HuH-7.5 (cell line): ENCODE data around the gene PRCD.
A peak's percentile ranks its signal among the peaks of the same experiment; 100 is the strongest.

ENCODE experiments used
- DNase-seq: peaks from one replicate; pipeline ENCODE4 v3.0.0; 2011; ENCODE audit warnings: low spot score

PRCD gene, protein sequence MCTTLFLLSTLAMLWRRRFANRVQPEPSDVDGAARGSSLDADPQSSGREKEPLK

DNA sequence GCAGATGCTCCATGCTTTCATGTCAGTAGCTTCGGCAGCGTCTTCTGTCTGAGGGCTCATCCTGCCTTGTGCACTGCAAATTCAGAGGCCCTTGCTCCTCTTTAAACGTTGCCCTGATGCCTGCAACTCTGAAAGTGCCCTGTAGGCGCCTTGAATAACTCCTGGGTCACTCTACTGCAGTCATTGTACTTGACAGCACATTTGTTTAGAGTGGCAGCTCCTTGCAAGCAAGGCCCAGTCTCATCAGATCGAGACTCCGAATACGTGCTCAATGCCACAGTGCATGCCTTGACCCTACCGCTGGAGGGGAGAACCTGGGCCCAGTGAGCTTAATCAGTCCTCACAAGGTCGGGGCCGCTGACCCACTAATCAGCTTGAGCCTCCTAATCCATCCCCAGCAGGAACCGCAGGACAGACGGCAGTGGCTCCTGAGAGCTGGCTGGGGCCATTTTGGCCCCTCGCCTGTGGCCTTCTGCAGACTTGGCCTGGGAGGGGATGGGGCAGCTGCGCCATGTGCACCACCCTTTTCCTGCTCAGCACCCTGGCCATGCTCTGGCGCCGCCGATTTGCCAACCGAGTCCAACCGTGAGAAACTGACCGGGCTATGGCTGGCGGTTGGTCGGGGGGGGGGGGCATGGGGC is at the start of gene PRCD:
TSS of gene PRCD (plus strand) at position 414 of the 641 bp plus-strand sequence. CDS start at position 512, 98 bp downstream.
- no peak for DNase-seq

DNA sequence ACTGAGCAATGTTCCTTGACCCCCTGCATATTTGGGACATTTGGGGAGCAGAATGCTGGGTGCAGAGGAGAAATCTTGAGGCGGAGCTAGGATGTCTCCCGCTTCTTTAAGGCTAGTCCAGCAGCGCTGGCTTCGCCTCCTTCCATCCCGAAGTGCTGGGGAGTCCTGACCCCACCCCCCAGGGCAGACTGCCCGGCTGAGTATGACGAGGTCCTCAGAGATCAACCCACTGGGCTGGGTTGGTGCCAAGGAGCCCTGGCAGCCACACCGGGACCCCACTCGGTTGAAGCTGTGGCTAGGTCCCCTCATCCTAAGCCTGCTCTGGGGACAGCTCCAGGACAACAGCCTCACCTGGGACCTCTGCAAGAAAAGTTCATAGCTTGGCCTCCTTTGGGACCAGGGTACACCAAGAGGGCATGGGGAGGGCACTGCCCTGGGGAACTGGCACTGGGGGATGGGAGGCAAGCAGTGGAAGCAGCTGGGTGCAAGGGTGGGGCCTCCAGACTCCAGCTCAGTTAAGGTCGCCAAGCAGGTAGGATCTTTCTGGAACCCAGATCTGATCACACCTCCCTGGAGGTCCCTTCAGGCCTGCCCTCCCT is 49.6 kb upstream of the PRCD start:
- DNase-seq: no peak

DNA sequence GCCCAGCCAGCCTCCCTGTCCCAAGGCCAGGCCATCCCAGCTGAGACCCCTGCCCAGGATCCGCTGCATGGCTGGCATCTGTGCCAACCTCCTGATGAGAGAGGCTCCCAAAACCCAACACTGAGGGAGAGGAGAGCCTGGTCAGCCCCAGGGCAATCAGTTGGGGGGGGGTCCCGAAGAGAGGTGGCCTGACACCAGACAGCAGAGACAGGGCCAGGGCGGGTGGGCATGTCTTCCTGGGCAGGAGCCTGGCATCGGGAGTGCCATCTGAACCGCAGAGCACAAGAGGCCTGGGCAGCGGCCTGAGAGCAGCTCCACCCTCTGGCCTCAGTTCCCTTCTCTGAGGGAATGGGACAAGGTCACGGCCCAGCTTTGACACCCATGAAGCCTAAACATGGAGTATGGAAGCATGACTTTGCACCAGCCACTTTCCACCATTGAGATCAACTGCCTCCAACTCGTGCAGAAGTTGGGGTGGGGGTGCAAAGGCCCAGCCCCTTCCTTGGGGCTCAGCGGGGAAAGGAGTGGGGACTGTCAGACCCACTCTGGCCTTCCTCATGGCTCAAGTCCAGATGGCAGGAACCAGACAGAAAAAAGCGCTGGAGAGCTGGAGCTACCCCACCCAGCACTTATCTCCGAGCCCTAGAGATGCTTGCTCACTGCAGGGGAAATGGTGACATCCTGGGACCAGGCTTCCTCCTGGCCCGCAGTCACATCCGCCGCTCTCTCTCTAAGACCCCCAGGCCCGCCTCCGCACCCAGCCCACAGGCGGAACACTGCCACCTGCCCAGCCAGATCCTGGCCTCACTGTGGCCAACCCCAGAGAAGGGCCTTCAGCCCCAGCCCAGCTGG is 48.3 kb upstream of the PRCD start:
- DNase-seq: no peak

DNA sequence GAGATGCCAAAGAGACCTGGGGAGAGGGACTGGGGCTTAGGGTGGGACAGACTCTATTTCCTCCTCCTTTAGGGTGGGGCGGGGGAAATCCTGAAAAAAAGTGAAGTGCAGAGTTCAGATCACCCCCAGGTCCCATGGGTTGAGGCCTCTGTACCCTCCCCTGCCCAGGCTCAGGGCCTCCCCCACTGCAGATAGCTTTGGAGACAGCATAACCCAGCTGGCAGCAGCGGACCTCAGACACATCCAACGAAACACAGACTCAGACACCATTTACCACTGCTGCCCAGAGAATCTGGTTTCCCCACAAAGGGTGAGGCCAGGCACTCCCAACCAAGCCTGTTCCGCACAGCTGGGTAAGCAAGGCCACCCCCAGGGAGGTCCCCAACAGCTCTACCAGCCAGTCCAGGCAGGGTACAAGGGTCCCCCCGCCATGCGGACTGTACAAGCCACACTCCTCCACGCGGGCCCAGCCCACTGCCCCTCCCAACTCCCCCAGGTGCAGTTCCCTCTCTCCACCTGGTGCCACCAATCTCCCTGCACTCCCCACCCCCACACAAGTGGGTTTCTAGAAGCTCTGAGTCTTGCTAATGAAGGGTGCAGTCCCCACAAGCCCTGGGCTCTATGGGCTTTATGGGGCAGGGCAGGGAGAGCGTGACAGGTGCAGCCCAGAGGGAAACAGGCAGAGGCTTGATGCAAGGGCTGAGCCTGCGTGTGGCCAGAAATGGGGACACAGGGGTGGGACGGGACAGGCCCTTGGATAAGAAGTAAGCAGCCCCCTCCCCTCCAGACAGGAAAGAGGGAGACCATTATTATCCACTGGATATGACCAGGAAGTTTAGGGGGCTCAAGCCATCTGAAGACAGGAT is 47.5 kb upstream of the PRCD start:
- no peak for DNase-seq

DNA sequence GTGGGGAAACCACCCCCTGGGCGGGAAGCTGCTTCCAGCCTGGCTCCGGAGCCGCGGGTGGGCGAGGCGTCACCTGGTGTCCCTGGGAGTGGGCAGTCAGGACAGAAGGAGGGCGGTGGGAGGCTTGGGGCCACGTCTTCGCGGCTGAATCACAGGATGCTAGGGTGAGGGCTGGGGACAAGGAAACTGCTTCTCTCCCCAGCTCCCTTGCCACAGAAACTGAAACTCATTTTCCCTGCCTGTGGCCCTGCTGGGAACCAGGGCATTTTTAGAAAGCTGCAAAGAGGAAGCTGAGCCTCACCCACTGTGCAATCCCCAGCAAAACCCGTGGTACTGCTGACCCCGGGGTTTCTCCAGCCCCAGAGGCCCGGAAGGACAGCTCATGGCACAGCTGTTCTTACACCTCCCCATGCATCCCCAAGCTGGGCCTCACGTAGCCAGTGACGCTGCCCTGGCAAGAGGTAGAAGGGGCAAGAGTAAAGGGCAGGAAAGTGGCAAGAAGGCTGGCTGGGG is 46.8 kb upstream of the PRCD start:
- no peak for DNase-seq

DNA sequence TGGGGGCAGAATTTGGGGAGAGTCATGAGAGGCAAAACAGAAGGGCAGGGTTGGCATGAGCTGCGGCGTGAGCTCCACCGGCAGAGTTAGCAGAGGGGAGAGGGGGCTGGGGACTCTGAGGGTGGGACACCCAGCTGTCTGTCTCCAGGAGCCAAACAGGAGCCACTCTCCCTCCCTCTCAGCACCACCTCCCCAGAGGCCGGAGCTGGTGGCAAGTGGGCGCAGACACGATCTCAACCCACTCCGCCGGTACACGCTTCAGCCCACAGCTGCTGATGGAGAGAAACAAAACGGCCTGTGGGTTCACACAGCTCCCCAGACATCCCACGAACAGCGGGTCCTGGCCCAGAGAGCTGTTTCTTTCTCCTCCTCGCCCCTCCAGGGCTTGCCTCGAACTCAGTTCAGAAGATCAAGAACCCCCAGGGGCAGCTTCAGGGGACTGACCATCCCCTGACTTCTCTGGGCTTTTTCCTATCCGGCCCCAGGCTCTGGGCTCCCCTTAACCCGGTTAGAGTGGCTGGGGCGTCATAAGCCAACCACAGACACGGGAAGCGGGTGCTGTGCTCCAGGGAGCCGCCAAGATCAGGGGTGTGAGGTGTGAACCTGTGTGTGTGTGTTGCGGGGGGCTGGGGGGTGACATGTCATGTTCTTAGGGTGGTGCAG is 46.2 kb upstream of the PRCD start:
- DNase-seq: no peak

DNA sequence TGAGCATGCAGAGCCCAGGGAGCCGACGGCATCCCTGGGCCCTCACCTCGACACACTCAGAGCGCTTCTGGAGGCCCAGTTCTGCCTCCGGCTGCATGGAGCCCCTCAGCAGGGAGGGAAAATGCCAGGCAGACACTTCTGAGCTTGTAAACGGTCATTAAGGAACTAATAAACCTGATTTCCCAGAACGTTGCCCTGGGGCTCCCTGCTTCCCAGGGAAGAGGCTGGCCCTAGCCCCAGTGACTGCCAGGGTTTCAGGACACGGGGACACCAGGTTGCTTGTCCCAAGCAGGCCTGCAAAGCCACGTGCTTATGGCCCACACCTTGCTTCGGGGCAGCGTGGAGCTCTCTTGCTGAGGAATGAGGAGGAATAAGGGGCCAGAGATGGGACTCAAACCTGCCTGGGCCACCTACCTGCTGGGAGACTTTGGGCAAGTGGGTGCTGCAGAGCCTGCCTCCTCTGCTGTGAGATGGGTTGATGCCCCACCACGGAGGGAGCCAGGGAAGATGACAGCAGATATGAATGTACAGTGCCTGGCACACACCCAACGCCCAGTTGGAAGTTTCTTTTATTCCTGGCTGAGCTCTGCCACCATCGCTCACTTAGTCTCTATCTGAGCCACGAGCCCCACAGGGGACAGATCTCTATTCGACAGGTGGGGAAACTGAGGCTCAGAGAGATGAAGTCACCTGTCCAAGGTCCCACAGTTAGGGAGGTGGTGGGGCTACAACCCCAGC is 44.0 kb upstream of the PRCD start:
- DNase-seq: no peak

DNA sequence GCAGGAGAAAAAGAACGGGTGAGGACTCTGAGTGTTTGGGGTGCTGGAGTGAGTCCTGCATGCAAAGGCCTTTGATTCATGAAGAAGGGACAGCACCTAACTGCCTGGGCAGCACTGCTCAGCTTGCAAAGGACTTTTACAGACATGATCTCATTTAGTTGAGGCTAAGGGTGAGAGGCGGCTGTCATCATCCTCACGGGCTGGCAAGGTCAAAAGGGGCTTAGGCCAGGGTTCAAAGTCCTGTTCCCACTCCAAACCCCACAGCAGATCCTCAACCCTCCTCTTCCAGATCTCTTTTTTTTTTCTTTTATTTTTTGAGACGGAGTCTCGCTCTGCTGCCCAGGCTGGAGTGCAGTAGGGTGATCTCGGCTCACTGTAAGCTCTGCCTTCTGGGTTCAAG is 43.4 kb upstream of the PRCD start:
- DNase-seq: no peak

DNA sequence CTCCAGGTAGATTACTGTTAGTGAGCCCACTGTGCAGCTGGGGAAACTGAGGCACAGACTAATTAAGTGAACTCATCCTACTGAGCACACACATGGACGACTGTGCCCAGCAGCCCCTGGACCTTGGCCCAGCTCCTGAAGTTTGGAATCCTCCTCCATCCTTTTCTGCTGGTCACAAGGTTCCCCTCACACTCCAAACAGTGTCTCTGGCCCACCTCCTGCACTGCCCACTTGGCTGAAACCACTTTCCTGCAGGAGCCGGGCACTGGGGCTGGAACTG is 42.2 kb upstream of the PRCD start:
- no peak for DNase-seq

DNA sequence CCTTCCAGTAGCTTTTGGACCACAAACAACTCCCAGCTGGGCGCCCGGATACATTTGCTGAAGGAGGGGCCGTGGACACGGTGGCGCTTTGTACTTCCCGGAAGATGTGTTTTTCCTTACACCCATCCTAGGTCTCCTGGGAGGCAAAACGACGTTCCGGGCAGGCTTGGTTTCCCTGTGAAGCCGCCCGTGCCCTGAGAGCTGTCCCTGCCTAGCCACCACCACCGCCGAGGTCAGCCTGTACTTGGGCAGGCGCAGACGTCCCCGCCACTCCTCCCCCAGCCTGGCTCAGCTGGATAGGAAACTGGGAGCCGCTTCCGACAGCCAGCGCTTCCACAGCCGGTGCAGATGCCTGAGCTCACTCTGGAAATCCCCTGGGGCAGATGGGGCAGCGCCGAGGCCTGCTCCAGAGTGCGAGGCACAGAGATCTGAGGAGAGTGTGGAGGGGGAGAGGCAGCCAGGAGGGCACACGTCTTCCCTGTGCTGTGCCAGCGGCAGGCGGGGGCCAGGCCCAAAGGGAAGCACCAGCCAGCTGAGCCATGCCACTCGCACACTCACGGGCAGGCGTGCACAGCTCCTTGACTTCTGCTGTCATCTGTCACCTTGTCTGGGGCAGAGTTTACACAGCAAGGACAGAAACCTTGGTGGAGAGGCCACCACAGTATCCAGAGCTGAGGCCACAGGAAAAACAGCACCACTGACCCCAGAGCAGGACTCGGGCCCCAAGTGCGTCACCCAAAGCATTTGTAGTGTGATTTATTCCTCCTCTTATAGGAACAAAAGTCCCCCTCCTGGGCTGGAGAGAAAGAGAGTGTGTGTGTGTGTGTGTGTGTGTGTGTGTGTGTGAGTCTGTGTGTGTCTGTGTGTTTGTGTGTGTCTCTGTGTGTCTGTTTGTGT is 41.6 kb upstream of the PRCD start:
- peak; percentile 69 for DNase-seq

DNA sequence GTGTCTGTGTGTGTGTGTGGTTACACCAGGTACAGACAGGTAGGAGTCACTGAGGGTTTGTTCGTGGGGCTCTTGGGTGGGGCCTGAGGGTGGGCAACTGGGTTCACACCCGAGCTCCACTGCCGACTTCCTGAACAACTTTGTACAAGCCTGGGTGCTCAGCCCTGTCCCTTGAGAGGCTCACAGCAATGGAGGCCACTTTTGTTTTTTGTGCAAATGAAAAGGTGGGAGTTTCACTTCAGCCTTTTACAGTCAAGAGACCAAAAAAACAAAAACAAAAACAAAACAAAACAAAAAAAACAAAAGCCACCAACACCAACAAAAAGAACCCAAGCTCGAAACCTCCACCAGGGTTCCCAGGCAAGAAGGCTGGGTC is 41.0 kb upstream of the PRCD start:
- DNase-seq: no peak

DNA sequence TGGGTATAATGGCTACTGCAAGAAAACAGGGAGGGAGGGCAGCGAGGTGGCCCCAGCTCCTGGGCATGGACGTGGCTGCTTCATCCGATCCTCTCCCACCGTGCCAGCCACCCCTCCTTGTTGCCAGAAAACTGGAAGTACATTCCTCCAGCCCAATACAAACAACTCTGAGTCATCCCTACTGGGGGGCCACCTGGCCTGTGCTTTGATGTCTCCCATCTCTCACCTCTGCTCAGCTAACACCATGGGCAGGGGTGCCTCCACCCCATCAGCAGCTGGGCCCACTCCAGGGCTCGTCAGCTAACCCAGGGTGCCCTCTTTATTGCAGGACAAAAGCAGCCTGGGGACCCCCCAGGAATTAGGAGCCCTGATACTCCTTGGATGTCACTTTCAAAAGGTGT is 40.6 kb upstream of the PRCD start:
- DNase-seq: no peak

DNA sequence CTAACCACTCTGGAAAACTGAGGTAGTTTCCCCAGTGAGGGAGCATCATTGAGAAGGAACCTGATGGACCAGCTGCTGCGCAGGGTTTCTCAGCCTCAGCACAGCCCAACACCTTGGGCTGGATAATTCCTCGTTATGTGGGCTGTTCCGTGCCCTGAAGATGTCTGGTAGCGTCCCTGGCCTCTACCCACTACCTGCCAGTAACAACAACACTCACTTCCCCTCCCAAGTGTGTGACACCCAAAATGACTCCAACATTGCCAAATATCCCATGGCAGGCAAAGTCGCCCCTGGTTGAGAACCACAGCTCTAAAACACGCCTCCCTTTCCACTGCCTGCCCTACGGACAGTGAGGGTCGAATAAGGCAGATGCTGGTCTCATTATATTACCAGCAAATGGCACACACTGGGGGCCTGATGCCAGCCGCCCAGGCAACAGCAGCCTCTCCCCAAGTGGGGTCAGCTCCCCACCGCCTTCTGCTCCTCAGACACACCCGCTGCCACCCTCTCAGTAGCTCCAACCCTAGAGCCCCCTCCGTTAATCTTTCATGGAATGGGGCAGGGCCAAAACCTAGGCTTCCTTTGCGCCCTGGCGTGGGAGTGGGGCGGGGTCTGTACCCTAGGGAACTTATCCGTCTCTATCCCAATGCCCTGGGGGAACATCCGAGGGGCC is 39.6 kb upstream of the PRCD start:
- no peak for DNase-seq

DNA sequence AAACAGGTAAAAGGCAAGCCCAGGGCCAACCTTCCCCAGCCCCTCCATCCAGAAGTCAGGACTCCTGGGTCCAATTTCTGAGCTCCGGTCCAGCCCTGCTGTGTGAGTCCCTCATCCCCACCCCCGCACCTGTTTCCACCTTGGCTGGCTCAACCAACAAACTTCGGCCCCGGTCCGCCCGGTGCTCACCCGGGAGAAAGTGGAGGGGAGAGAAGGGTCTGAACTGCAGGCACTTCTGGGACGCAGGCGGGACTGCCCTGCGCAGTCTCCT is 39.2 kb upstream of the PRCD start:
- DNase-seq: peak; percentile 49

DNA sequence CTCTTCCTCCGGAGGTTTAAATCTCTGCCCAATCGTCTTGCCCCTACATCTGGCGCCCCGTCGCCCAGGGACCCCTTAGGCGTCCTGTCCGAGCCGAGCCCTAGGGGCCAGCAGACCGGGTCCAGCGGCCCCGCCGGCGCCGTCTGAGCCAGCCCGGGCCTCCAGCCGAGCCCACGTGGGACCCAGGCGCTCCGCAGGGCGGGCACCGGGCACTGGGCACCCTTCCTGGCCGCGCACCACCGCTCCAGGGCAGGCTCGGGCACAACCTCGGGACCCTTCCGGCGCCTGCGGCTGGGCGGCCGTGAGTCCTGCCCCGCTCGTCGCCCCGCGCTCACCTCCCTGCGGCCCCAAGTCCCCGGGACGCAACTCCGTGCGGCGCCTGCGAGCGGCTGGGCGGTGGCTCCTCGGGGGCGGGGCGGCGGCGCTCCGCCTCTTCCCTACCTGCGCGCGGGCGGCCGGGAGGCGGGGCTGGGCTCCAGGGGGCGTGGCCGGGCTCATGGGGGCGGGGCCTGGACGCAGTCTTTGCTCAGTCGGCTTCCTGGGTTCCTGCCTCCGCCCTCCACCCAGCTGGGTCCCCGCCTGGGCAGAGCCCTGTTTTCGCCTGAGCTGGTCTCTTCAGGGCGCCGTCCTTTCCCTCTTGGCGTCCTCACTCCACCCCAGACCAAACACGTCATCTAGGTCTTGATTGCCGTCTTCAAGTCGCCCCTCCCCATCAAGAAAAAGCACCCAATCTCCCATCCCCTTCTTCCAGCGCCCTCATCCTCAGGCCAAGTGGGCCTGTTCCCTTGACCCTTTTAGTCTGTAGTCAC is 38.6 kb upstream of the PRCD start, which contains the start of gene RHBDF2:
TSS of gene RHBDF2 (minus strand) at position 406 of the 809 bp plus-strand sequence. CDS start 19,899 bp downstream, outside the sequence.
- peak; percentile 91 for DNase-seq

DNA sequence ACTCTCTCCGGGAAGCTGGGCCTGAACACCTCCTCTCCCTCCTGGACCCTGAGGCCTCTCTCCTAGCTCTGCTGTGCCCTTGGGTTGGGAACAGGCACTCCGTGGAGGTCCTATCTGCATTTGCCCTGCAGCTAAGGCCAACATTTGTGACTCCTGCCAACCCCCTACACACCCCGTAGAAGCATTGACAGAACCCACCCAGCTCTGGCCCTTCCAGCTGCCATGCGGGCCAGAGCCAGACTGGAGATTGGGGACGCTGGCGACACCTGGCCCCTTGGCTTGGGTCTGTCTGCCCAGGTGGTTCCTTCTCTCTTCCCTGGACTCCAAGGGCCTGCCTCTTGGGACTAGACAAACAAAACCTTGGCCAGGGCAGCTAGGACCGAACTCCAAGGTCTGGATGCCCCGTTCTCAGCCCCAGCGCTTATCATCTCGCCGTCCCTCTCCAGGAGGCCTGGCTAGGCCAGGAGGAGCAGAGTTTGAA is 38.0 kb upstream of the PRCD start:
- no peak for DNase-seq

DNA sequence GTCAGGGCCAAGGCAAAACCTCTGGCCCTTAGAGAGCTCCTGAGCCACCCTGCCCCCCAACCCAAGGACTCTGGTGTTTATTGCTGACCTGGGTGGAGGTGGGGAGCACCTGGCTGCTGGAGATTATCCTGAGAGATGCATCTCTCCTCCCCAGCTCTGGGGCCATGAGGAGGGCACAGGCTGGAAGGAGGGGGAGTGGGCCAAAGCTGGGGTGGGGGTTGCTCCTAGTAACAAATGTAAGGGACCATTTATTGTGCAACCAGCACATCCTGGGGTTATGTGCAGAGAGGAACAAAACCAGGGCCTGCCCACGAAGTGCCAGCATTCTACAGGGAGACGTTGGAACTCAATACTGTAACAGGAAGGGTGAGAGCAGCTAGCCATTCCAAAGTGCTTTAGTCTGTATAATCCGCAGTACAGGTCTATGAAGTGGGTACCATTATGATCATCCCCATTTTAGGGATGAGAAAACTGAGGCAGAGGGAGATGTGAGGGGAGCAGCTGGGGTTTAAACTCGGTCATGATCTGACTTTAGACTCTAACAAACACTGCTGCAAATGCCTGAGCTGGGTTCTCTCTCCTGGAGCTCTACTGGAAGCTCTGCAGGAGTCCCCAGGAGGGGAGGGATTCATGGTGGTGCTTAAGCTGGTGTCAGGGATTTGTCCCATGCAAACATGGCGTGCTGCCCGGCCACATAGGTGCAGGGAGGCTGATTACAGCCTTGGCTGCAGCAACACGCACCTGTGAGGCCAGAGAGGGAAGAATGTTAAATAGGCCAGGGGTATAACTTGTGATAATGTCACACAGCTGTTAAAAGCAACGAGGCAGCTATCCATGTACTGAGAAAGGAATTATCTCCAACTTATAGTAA is 37.3 kb upstream of the PRCD start:
- no peak for DNase-seq
